Epidermal melanocyte (primary cell): ENCODE results near the gene ARVCF.

Experiments used
- DNase-seq: peaks from one replicate; pipeline ENCODE4 v3.0.0; 2011; ENCODE audit warnings: low spot score; ENCODE audit not compliant: insufficient read length

The ARVCF gene

GRCh38 chr22:19974268-19974861, 42.3 kb downstream of the ARVCF start:
- DNase-seq, result peak; percentile 70

GRCh38 chr22:19973551-19974267, 42.9 kb downstream of the ARVCF start:
- no peak for DNase-seq

GRCh38 chr22:19972652-19973550, 43.7 kb downstream of the ARVCF start:
- DNase-seq, result no peak

GRCh38 chr22:19972251-19972650, 44.4 kb downstream of the ARVCF start:
- no peak for DNase-seq

GRCh38 chr22:19971276-19972124, 45.1 kb downstream of the ARVCF start:
- no peak for DNase-seq

- DNase-seq, result peak; percentile 89
These were observed 45.9 kb downstream of the ARVCF start for GRCh38 chr22:19970479-19971275.

- DNase-seq, result no peak
These were observed 46.6 kb downstream of the ARVCF start for GRCh38 chr22:19970031-19970478.

GRCh38 chr22:19969141-19969928, 47.3 kb downstream of the ARVCF start:
- no peak for DNase-seq

- DNase-seq, result no peak
These were observed 48.2 kb downstream of the ARVCF start for GRCh38 chr22:19968450-19968891.

- DNase-seq, result no peak
These were observed 48.7 kb downstream of the ARVCF start for GRCh38 chr22:19967850-19968449.

- no peak for DNase-seq
These were observed 49.5 kb downstream of the ARVCF start for GRCh38 chr22:19966908-19967750.

GRCh38 chr22:19965771-19966709, 50.6 kb downstream of the ARVCF start:
- no peak for DNase-seq

GRCh38 chr22:19964701-19965386, 51.8 kb downstream of the ARVCF start:
- no peak for DNase-seq

GRCh38 chr22:19963863-19964642, 52.6 kb downstream of the ARVCF start:
- no peak for DNase-seq

GRCh38 chr22:19962909-19963806, 53.5 kb downstream of the ARVCF start:
- no peak for DNase-seq
